Astrocyte of the hippocampus (primary cell): ENCODE data around the gene LSM14B.

Experiments used
- DNase-seq: peaks from one replicate; pipeline ENCODE4 v3.0.0; 2011; ENCODE audit warnings: low read depth, low spot score

Gene LSM14B

GRCh38 chr20:62182469-62183425 is 60.5 kb downstream of the LSM14B start, which contains the start of gene MTG2:
TSS of gene MTG2 (plus strand) at chr20:62183028. CDS start at chr20:62193421, 10,393 bp downstream.
- peak; percentile 98 for DNase-seq

DNA sequence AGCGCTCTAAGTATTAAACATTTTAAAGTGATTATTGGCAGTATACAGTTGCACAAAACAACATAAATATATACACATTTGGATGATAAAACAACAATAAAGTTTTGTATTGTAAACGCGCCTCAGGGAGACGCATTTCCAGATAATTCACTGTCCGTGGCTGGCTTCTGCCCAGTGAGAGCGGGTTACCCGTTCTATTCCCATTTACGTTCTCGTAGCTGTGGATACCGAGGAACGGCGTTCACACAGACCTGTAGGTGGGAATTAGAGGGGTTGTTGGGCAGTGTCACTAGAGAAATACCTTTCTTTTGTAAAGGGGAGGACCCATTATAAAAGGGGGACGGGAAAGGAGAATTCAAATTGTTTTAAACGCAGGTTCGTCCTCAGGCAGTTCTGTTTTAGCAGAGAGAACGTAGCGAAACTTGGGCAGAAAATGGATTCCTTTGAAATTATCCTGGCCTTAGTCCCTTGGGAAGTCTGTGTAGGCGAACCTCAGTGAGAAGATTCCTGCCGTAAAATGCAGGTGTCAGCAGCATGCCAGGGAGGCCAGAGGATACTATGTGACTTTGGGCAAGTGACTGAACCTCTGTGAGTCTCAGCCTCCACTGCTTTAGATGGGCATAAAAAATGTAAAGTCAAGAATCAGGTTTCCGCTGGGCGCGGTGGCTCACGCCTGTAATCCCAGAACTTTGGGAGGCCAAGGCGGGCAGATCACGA is 61.3 kb downstream of the LSM14B start:
- DNase-seq: peak; percentile 29
